ENCODE data around the gene XRCC6.

XRCC6 gene

DNA sequence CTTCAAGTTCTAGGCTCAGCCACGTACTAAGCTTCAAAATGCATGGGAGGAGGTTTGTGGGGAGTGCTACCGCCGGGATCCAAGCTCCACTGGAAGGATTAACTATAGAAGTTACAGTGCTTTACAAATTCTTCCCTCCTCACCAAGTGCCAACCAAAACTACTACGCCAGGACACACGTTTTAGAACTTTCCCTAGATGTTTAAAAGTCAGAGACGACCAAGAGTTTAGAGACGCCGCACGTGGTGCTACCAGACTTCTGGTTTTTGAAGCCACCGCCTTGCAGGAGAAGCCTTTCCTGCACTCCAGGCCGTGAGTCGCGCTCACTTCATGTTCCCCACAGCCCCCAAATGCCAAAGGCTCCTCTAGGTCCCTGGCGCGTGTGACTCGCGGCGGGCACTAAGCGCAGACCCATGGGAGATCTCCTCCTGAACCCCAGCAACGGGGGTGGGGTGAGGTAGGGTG lies 66.8 kb downstream of the XRCC6 start:
- no peak for DNase-seq (ENCODE audit: low read depth)

GRCh38 chr22:41688365-41689211 lies 67.5 kb downstream of the XRCC6 start, which contains the start of gene SNU13:
SNU13 (minus strand) TSS chr22:41688867; CDS start chr22:41688796, 71 bp downstream.
- DNase-seq (ENCODE audit: low read depth), result peak; percentile 89

- no peak for DNase-seq (ENCODE audit: low read depth)
These were observed 69.4 kb downstream of the XRCC6 start for GRCh38 chr22:41690476-41690875.

DNA sequence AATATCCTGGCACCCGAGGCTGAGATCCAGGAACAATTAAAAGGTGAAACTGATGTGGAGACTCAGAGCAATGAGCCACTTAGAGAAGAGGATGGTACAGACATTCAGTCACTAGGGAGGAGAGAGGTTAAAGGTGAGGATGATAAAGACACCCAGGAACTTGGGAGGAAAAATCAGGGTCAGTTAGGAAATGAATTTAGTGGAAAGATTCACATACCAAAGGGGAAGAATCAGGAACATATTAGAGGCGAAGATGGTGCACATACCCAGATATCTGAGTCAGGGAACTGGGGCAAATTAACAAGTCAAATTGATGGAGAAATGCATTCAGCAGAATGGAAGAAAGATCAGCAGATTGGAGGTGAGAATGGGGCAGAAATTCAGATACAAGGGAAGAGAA lies 74.1 kb downstream of the XRCC6 start:
- DNase-seq (ENCODE audit: low read depth), result no peak

- DNase-seq (ENCODE audit: low read depth), result no peak
These were observed 75.6 kb downstream of the XRCC6 start for GRCh38 chr22:41696703-41697102.

GRCh38 chr22:41697126-41697775 lies 76.2 kb downstream of the XRCC6 start:
- DNase-seq (ENCODE audit: low read depth), result peak; percentile 79

DNA sequence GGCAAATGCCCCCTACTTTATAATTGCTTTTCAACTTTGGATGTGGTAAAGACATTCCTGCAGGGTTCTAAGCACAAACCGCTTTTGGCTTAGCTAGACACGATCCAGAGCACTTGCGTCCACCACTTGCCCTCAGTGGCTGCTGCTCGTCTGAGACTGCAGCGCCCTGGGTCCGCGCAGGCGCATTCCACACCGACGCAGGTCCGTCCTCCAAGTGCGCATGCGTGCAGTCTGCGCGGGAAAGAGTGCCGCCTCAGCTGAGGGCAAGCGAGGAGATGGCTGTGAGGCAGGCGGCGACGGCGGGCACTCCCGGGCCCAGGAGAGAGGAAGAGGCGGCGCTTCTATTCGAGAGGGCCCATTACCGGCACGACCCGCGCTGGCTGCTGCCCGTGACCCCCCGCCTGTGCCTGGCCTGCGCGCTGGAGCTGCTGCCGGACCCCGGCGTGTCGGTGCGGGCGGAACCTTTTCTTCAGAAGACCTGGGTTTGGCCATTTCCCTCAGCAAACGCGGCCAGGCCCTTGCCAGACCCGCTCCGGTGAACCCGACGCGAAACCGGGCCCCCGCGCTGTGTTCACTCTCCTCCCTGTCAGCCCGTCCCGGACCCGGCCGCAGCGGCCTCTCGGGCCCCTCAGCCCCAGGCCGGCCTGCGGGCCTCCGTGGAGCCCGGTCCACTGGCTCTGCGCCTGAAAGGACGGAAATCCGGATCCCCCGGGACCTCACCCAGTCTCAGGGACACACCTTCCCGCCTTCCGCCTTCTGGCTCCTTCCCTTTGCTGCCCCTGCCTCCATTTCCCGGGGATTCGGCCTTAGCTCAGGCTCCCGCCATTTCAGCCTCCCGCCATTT lies 78.4 kb downstream of the XRCC6 start, which contains the start of gene MEI1:
Gene MEI1, plus strand, starts transcription at position 240 of the 844 bp plus-strand sequence. Its CDS starts 36 bp downstream, at position 276.
- DNase-seq (ENCODE audit: low read depth), result peak; percentile 88

GRCh38 chr22:41700108-41700364 lies 78.9 kb downstream of the XRCC6 start:
- no peak for DNase-seq (ENCODE audit: low read depth)

- DNase-seq (ENCODE audit: low read depth), result no peak
These were observed 81.7 kb downstream of the XRCC6 start for GRCh38 chr22:41702763-41703162.

GRCh38 chr22:41709341-41709740 lies 88.2 kb downstream of the XRCC6 start:
- DNase-seq (ENCODE audit: low read depth), result no peak

- DNase-seq (ENCODE audit: low read depth), result no peak
These were observed 91.9 kb downstream of the XRCC6 start for GRCh38 chr22:41713004-41713403.
